M059J (cell line): ENCODE data around the gene CPNE4. TPM values are rescaled to one million over a fixed set of nuclear protein-coding genes. Genes with fewer than 3 reads are reported as not detected.
"Not testable (repeated sequence)": the region's sequence is repeated elsewhere in the genome, so short reads cannot be mapped to it uniquely, and the experiment has no call there.

Experiments used
- DNase-seq: peaks from one replicate; pipeline ENCODE4 v3.0.0-alpha.2; 2012; ENCODE audit warnings: low read depth
- total RNA-seq: library from RNA; depleted of rRNA; stranded (reverse); fragments of >200 nt; shearing (Covaris generic); gene quantifications from 2 replicates; pipeline ENCODE4 v1.2.3, GENCODE V29; 2014

CPNE4 gene
- total RNA-seq, 1 experiment from 2014 or later: 0.32 TPM

- DNase-seq: no peak
Observed at GRCh38 chr3:132016061-132017041, 18.5 kb downstream of the CPNE4 start.

- DNase-seq: no peak
Observed at GRCh38 chr3:132014105-132014504, 20.7 kb downstream of the CPNE4 start.

- no peak for DNase-seq
Observed at GRCh38 chr3:132009241-132009640, 25.6 kb downstream of the CPNE4 start.

GRCh38 chr3:132008837-132009236, 26.0 kb downstream of the CPNE4 start:
- no peak for DNase-seq

GRCh38 chr3:132007617-132008016, 27.2 kb downstream of the CPNE4 start:
- DNase-seq: no peak

GRCh38 chr3:132006605-132007204, 28.1 kb downstream of the CPNE4 start:
- DNase-seq: peak; percentile 32

GRCh38 chr3:132004571-132004970, 30.2 kb downstream of the CPNE4 start:
- no peak for DNase-seq

GRCh38 chr3:132003685-132004084, 31.1 kb downstream of the CPNE4 start:
- no peak for DNase-seq

GRCh38 chr3:132001999-132002398, 32.8 kb downstream of the CPNE4 start:
- DNase-seq: no peak

GRCh38 chr3:132001036-132001435, 33.8 kb downstream of the CPNE4 start:
- no peak for DNase-seq

- DNase-seq: no peak
Observed at GRCh38 chr3:131998027-131998426, 36.8 kb downstream of the CPNE4 start.

- no peak for DNase-seq
Observed at GRCh38 chr3:131995891-131996290, 38.9 kb downstream of the CPNE4 start.

GRCh38 chr3:131989318-131989717, 45.5 kb downstream of the CPNE4 start:
- no peak for DNase-seq

- DNase-seq: no peak
Observed at GRCh38 chr3:131988209-131988608, 46.6 kb downstream of the CPNE4 start.

- no peak for DNase-seq
Observed at GRCh38 chr3:131983689-131984088, 51.1 kb downstream of the CPNE4 start.

GRCh38 chr3:131981323-131981722, 53.5 kb downstream of the CPNE4 start:
- DNase-seq: no peak

GRCh38 chr3:131976448-131976847, 58.4 kb downstream of the CPNE4 start:
- DNase-seq: no peak

- DNase-seq: no peak
Observed at GRCh38 chr3:131975047-131975446, 59.8 kb downstream of the CPNE4 start.

- DNase-seq: peak; percentile 6
Observed at GRCh38 chr3:131973731-131974130, 61.1 kb downstream of the CPNE4 start.

GRCh38 chr3:131972550-131972949, 62.3 kb downstream of the CPNE4 start:
- no peak for DNase-seq

- no peak for DNase-seq
Observed at GRCh38 chr3:131972091-131972490, 62.7 kb downstream of the CPNE4 start.

- DNase-seq: not testable (repeated sequence)
Observed at GRCh38 chr3:131963442-131963841, 71.4 kb downstream of the CPNE4 start.

GRCh38 chr3:131962982-131963381, 71.8 kb downstream of the CPNE4 start:
- no peak for DNase-seq
